GM21390 (cell line): ENCODE measurements around the gene TMED9.

Experiments
- ATAC-seq: cut with Tn5 transposase; IDR thresholded peaks from one replicate; pipeline ENCODE4 v1.9.1; 2021; ENCODE audit not compliant: unreplicated experiment

TMED9 gene

GRCh38 chr5:177576169-177576568, 15.8 kb upstream of the TMED9 start:
- ATAC-seq = no peak

- no peak for ATAC-seq
These were observed 13.7 kb upstream of the TMED9 start for GRCh38 chr5:177578316-177578715.

- no peak for ATAC-seq
These were observed 3.5 kb upstream of the TMED9 start for GRCh38 chr5:177588413-177588909.

GRCh38 chr5:177590406-177590805, 1.6 kb upstream of the TMED9 start:
- ATAC-seq = no peak

GRCh38 chr5:177591690-177592009, 353 bp upstream of the TMED9 start:
- ATAC-seq = no peak

GRCh38 chr5:177592905-177593304, 902 bp downstream of the TMED9 start:
- no peak for ATAC-seq

GRCh38 chr5:177593511-177593910, 1.5 kb downstream of the TMED9 start:
- no peak for ATAC-seq

- ATAC-seq = no peak
These were observed 2.1 kb downstream of the TMED9 start for GRCh38 chr5:177594071-177594470.

- ATAC-seq = no peak
These were observed 3.1 kb downstream of the TMED9 start for GRCh38 chr5:177595026-177595585.

- ATAC-seq = no peak
These were observed 4.2 kb downstream of the TMED9 start for GRCh38 chr5:177595991-177596774.

- ATAC-seq = no peak
These were observed 4.8 kb downstream of the TMED9 start for GRCh38 chr5:177596775-177597238.

- ATAC-seq = no peak
These were observed 6.5 kb downstream of the TMED9 start for GRCh38 chr5:177598477-177598876.

GRCh38 chr5:177599731-177600507, 7.9 kb downstream of the TMED9 start, which contains the start of gene B4GALT7:
TSS of gene B4GALT7 (plus strand) at chr5:177600132. CDS start at chr5:177600211, 79 bp downstream.
- peak; percentile 86 for ATAC-seq

- no peak for ATAC-seq
These were observed 8.6 kb downstream of the TMED9 start for GRCh38 chr5:177600508-177601018.

- no peak for ATAC-seq
These were observed 9.1 kb downstream of the TMED9 start for GRCh38 chr5:177601126-177601525.

GRCh38 chr5:177601577-177602457, 9.8 kb downstream of the TMED9 start:
- no peak for ATAC-seq

- no peak for ATAC-seq
These were observed 10.4 kb downstream of the TMED9 start for GRCh38 chr5:177602458-177602830.

- ATAC-seq = no peak
These were observed 11.6 kb downstream of the TMED9 start for GRCh38 chr5:177603631-177604030.

GRCh38 chr5:177604116-177604521, 12.1 kb downstream of the TMED9 start:
- no peak for ATAC-seq

GRCh38 chr5:177604656-177605055, 12.7 kb downstream of the TMED9 start:
- ATAC-seq = no peak

- no peak for ATAC-seq
These were observed 13.1 kb downstream of the TMED9 start for GRCh38 chr5:177605078-177605477.
